ENCODE data around the gene CARD9.

DNA sequence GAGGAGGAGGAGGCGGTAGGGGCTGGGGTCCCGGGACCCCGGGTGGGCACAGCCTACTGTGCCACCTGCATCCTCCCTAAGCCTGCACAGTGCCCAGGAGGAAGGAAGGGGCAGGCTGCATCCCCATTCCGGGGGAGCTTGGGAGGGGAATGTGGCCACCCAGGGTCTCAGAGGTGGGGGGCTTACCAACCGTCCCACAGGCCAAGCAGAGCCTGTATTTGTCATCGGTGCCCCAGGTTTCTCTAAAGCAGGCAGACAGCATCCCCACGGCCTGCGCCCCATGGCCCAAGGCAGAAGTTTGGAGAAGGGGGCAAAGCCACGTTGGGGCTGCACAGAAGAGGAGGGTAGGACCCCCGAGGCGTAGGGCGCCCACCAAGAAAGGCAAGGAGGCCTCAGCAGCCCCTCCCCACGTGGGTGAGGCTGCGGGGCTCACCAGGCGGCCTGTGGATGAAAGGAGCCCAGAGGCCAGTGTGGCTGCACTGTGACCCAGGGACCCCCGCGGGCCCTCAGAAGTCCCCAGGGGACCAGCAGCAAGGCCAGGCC, 46.6 kb downstream of the CARD9 start:
- TF ChIP-seq POLR2AphosphoS5 (IDR thresholded peaks at IDR 0.05) (no peak), POLR2A (IDR thresholded peaks at IDR 0.05) (no peak)
- TF ChIP-seq, protein P1, sequence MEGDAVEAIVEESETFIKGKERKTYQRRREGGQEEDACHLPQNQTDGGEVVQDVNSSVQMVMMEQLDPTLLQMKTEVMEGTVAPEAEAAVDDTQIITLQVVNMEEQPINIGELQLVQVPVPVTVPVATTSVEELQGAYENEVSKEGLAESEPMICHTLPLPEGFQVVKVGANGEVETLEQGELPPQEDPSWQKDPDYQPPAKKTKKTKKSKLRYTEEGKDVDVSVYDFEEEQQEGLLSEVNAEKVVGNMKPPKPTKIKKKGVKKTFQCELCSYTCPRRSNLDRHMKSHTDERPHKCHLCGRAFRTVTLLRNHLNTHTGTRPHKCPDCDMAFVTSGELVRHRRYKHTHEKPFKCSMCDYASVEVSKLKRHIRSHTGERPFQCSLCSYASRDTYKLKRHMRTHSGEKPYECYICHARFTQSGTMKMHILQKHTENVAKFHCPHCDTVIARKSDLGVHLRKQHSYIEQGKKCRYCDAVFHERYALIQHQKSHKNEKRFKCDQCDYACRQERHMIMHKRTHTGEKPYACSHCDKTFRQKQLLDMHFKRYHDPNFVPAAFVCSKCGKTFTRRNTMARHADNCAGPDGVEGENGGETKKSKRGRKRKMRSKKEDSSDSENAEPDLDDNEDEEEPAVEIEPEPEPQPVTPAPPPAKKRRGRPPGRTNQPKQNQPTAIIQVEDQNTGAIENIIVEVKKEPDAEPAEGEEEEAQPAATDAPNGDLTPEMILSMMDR (IDR thresholded peaks at IDR 0.05 in 8 of 11, conservative IDR thresholded peaks at IDR 0.05 in 3 of 11) = no peak
